Ovary (tissue), 3 donors: ENCODE measurements around the gene ADGRV1.

Experiments used
- POLR2A ChIP-seq: fragments of 450-650 bp; IDR thresholded peaks from one replicate; pipeline ENCODE4 v1.6.1; 2017; ENCODE audit warnings: antibody characterized with exemption, mild to moderate bottlenecking, moderate library complexity
- TF ChIP-seq, protein P1 (sequence below), 3 donors: fragments of 450-650 bp in 2 of 3; fragments of 200-600 bp in 1 of 3; IDR thresholded peaks; one replicate each; pipeline versions ENCODE4 v1.5.1 to v1.8.0; 2016 to 2022; ENCODE audit warnings: antibody characterized with exemption in 3 of 3, mild to moderate bottlenecking in 1 of 3
- donor health status: DM: no; HTN: no; CAD: no.

GRCh38 chr5:91133183-91133582 is 574.6 kb downstream of the ADGRV1 start:
- TF ChIP-seq, protein P1, sequence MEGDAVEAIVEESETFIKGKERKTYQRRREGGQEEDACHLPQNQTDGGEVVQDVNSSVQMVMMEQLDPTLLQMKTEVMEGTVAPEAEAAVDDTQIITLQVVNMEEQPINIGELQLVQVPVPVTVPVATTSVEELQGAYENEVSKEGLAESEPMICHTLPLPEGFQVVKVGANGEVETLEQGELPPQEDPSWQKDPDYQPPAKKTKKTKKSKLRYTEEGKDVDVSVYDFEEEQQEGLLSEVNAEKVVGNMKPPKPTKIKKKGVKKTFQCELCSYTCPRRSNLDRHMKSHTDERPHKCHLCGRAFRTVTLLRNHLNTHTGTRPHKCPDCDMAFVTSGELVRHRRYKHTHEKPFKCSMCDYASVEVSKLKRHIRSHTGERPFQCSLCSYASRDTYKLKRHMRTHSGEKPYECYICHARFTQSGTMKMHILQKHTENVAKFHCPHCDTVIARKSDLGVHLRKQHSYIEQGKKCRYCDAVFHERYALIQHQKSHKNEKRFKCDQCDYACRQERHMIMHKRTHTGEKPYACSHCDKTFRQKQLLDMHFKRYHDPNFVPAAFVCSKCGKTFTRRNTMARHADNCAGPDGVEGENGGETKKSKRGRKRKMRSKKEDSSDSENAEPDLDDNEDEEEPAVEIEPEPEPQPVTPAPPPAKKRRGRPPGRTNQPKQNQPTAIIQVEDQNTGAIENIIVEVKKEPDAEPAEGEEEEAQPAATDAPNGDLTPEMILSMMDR (IDR thresholded peaks at IDR 0.05), result no peak
- TF ChIP-seq POLR2A, result no peak
